ENCODE measurements around the gene UBTD1.

The UBTD1 gene

GRCh38 chr10:97566336-97566996 is 67.7 kb downstream of the UBTD1 start:
- TF ChIP-seq POLR2A (IDR thresholded peaks at IDR 0.05; ENCODE audit: extremely low read depth, insufficient read length) (no peak), CTCF (IDR thresholded peaks at IDR 0.05; ENCODE audit: low read depth, low read length) (no peak), MYC (IDR thresholded peaks at IDR 0.05; ENCODE audit: low read depth, low read length) (no peak), MAX (IDR thresholded peaks at IDR 0.05; ENCODE audit: low read depth, low read length) (no peak)
- DNase-seq (ENCODE audit: low read depth), result no peak
- H3K4me3 ChIP-seq (ENCODE audit: low read depth, low read length), result no peak overlapping the region

GRCh38 chr10:97567891-97568290 is 69.2 kb downstream of the UBTD1 start:
- TF ChIP-seq MAX (IDR thresholded peaks at IDR 0.05; ENCODE audit: low read depth, low read length), result no peak
- no peak for TF ChIP-seq MYC (IDR thresholded peaks at IDR 0.05; ENCODE audit: low read depth, low read length)
- TF ChIP-seq CTCF (IDR thresholded peaks at IDR 0.05; ENCODE audit: low read depth, low read length), result no peak
- TF ChIP-seq POLR2A (IDR thresholded peaks at IDR 0.05; ENCODE audit: extremely low read depth, insufficient read length), result no peak
- no peak overlapping the region for H3K4me3 ChIP-seq (ENCODE audit: low read depth, low read length)
- DNase-seq (ENCODE audit: low read depth), result no peak

- H3K4me3 ChIP-seq (ENCODE audit: low read depth, low read length), result no peak overlapping the region
- TF ChIP-seq MYC (IDR thresholded peaks at IDR 0.05; ENCODE audit: low read depth, low read length) (no peak), CTCF (IDR thresholded peaks at IDR 0.05; ENCODE audit: low read depth, low read length) (no peak), MAX (IDR thresholded peaks at IDR 0.05; ENCODE audit: low read depth, low read length) (no peak), POLR2A (IDR thresholded peaks at IDR 0.05; ENCODE audit: extremely low read depth, insufficient read length) (no peak)
- no peak for DNase-seq (ENCODE audit: low read depth)
These were observed 71.5 kb downstream of the UBTD1 start for GRCh38 chr10:97570146-97570788.

GRCh38 chr10:97570789-97571471 is 72.2 kb downstream of the UBTD1 start:
- no peak for DNase-seq (ENCODE audit: low read depth)
- TF ChIP-seq CTCF (IDR thresholded peaks at IDR 0.05; ENCODE audit: low read depth, low read length), result no peak
- no peak for TF ChIP-seq MYC (IDR thresholded peaks at IDR 0.05; ENCODE audit: low read depth, low read length)
- no peak for TF ChIP-seq POLR2A (IDR thresholded peaks at IDR 0.05; ENCODE audit: extremely low read depth, insufficient read length)
- no peak for TF ChIP-seq MAX (IDR thresholded peaks at IDR 0.05; ENCODE audit: low read depth, low read length)
- H3K4me3 ChIP-seq (ENCODE audit: low read depth, low read length), result no peak overlapping the region

GRCh38 chr10:97571622-97572021 is 72.9 kb downstream of the UBTD1 start:
- H3K4me3 ChIP-seq (ENCODE audit: low read depth, low read length), result no peak overlapping the region
- DNase-seq (ENCODE audit: low read depth), result no peak
- TF ChIP-seq CTCF (IDR thresholded peaks at IDR 0.05; ENCODE audit: low read depth, low read length) (no peak), POLR2A (IDR thresholded peaks at IDR 0.05; ENCODE audit: extremely low read depth, insufficient read length) (no peak), MYC (IDR thresholded peaks at IDR 0.05; ENCODE audit: low read depth, low read length) (no peak)
